Astrocyte of the cerebellum (primary cell): Measurements from ENCODE around the gene FOXB2.

ENCODE experiments used
- DNase-seq: peaks from one replicate; pipeline ENCODE4 v3.0.0-alpha.2; 2011; ENCODE audit warnings: low read depth
- H3K4me3 ChIP-seq: 2 replicates; pipeline ENCODE4 v1.5.1; 2011; ENCODE audit warnings: mild to moderate bottlenecking, low read depth, low read length, moderate library complexity
- CTCF ChIP-seq: IDR thresholded peaks from 2 replicates; pipeline ENCODE4 v1.5.1; 2012; ENCODE audit warnings: low read length, low read depth, moderate library complexity, mild to moderate bottlenecking; ENCODE audit errors: missing control alignments
- in situ Hi-C: cut with HindIII; loops from 2 replicates; pipeline ENCODE4 v1.10.0; 2017; ENCODE audit warnings: low sequenced_read_pairs

FOXB2 gene

GRCh38 chr9:77063645-77064285 is 44.3 kb downstream of the FOXB2 start:
- peak; percentile 49 for DNase-seq
- H3K4me3 ChIP-seq: no peak overlapping the region
- TF ChIP-seq CTCF: no peak
- in situ Hi-C loops: no loop called here

GRCh38 chr9:77066388-77066787 is 46.9 kb downstream of the FOXB2 start:
- no peak for TF ChIP-seq CTCF
- in situ Hi-C loops: no loop called here
- H3K4me3 ChIP-seq: no peak overlapping the region
- DNase-seq: no peak
